ENCODE results near the gene CDIPT.

DNA sequence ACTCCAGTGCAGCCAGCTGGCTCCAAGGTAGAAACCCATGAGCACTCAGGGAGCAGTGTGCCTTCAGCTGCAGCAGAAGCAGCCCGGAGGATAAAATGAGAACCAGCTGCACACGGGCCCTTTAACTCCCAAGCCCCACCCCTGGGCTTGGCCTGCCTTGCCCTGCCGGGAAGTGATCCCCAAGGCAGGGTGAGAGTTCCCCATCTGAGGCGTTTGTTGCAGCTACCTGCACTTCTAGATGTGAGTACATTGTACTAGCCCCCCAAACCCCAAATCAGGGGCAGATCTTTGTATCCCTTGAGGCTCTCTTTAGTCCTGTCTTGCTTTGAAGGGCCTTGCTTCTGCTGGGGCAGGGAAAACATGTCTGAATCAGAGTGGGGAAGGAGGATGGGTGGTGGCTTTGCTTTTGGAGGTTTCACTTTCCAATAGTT lies 42.7 kb downstream of the CDIPT start, which contains the start of gene MVP:
- TF ChIP-seq, protein P1, sequence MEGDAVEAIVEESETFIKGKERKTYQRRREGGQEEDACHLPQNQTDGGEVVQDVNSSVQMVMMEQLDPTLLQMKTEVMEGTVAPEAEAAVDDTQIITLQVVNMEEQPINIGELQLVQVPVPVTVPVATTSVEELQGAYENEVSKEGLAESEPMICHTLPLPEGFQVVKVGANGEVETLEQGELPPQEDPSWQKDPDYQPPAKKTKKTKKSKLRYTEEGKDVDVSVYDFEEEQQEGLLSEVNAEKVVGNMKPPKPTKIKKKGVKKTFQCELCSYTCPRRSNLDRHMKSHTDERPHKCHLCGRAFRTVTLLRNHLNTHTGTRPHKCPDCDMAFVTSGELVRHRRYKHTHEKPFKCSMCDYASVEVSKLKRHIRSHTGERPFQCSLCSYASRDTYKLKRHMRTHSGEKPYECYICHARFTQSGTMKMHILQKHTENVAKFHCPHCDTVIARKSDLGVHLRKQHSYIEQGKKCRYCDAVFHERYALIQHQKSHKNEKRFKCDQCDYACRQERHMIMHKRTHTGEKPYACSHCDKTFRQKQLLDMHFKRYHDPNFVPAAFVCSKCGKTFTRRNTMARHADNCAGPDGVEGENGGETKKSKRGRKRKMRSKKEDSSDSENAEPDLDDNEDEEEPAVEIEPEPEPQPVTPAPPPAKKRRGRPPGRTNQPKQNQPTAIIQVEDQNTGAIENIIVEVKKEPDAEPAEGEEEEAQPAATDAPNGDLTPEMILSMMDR (IDR thresholded peaks at IDR 0.05 in 2 of 3, conservative IDR thresholded peaks at IDR 0.05 in 1 of 3; ENCODE audit: borderline replicate concordance in 1 of 3, insufficient read depth in 1 of 3, low read depth in 2 of 3, low read length in 2 of 3), result no peak
- no peak for TF ChIP-seq EZH2 (IDR thresholded peaks at IDR 0.05)

All from HCT116 (cell line).